ACC112 (cell line): Measurements from ENCODE around the gene CCDC178.

Experiments
- H2AFZ ChIP-seq: fragments of 200-600 bp; sonication (generic); one replicate; pipeline ENCODE4 v1.6.0; 2017; ENCODE audit warnings: antibody characterized with exemption, low read length; ENCODE audit not compliant: unreplicated experiment
- H3K27ac ChIP-seq: fragments of 200-600 bp; sonication (generic); 2 replicates; pipeline ENCODE4 v1.5.1; 2014; ENCODE audit warnings: low read depth, mild to moderate bottlenecking, antibody characterized with exemption, low read length, moderate library complexity
- H3K27me3 ChIP-seq: fragments of 200-600 bp; sonication (generic); 2 replicates; pipeline ENCODE4 v1.6.1; 2014; ENCODE audit warnings: mild to moderate bottlenecking, antibody characterized with exemption, low read length, moderate library complexity, mixed read lengths; ENCODE audit not compliant: insufficient read depth
- H3K36me3 ChIP-seq: fragments of 200-600 bp; sonication (generic); 2 replicates; pipeline ENCODE4 v1.6.1; 2016; ENCODE audit warnings: mild to moderate bottlenecking, antibody characterized with exemption, low read length, moderate library complexity, mixed read lengths; ENCODE audit not compliant: insufficient read depth
- H3K4me1 ChIP-seq: fragments of 200-600 bp; sonication (generic); one replicate; pipeline ENCODE4 v1.6.1; 2016; ENCODE audit warnings: low read length, mixed read lengths; ENCODE audit not compliant: insufficient read depth, unreplicated experiment, control insufficient read depth
- H3K4me3 ChIP-seq: fragments of 200-600 bp; sonication (generic); 2 replicates; pipeline ENCODE4 v1.5.1; 2014; ENCODE audit warnings: mild to moderate bottlenecking, low read depth, low read length
- H3K79me2 ChIP-seq: fragments of 200-600 bp; sonication (generic); one replicate; pipeline ENCODE4 v1.6.0; 2016; ENCODE audit warnings: low read length; ENCODE audit not compliant: control insufficient read depth, unreplicated experiment, insufficient read depth

CCDC178 gene

GRCh38 chr18:33020877-33021276 is 419.6 kb downstream of the CCDC178 start:
- H3K27ac ChIP-seq: no peak overlapping the region
- no peaks in the 10 kb centered on the region for H3K36me3 ChIP-seq
- no peak overlapping the region for H2AFZ ChIP-seq
- H3K27me3 ChIP-seq: 0 out of 2 replicates have a peak, but pooled peaks cover 4% of the 10 kb centered on the region
- no peaks in the 10 kb centered on the region for H3K4me1 ChIP-seq
- H3K4me3 ChIP-seq: no peak overlapping the region
- no peaks in the 10 kb centered on the region for H3K79me2 ChIP-seq

GRCh38 chr18:33014060-33014796 is 426.3 kb downstream of the CCDC178 start:
- no peaks in the 10 kb centered on the region for H3K4me1 ChIP-seq
- H3K79me2 ChIP-seq: no peaks in the 10 kb centered on the region
- H3K4me3 ChIP-seq: no peak overlapping the region
- no peak overlapping the region for H3K27ac ChIP-seq
- peaks cover 4% of the 10 kb centered on the region; the same call in 1 of the 2 replicates for H3K27me3 ChIP-seq
- no peaks in the 10 kb centered on the region for H3K36me3 ChIP-seq
- H2AFZ ChIP-seq: no peak overlapping the region

GRCh38 chr18:33010149-33010548 is 430.4 kb downstream of the CCDC178 start:
- H3K27ac ChIP-seq: no peak overlapping the region
- H3K36me3 ChIP-seq: no peaks in the 10 kb centered on the region
- H2AFZ ChIP-seq: no peak overlapping the region
- no peak overlapping the region for H3K4me3 ChIP-seq
- H3K27me3 ChIP-seq: no peaks in the 10 kb centered on the region; the same call in 1 of the 2 replicates
- H3K79me2 ChIP-seq: no peaks in the 10 kb centered on the region
- H3K4me1 ChIP-seq: no peaks in the 10 kb centered on the region

- Histone ChIP-seq H3K27me3 (0 out of 2 replicates have a peak, but pooled peaks cover 7% of the 10 kb centered on the region), H3K4me3 (no peak overlapping the region), H3K36me3 (no peaks in the 10 kb centered on the region), H3K4me1 (no peaks in the 10 kb centered on the region), H3K79me2 (no peaks in the 10 kb centered on the region), H2AFZ (no peak overlapping the region), H3K27ac (no peak overlapping the region)
Observed at GRCh38 chr18:32998921-32999320, 441.6 kb downstream of the CCDC178 start.

GRCh38 chr18:32998285-32998684 is 442.2 kb downstream of the CCDC178 start:
- no peak overlapping the region for H3K4me3 ChIP-seq
- H2AFZ ChIP-seq: no peak overlapping the region
- no peaks in the 10 kb centered on the region for H3K4me1 ChIP-seq
- H3K27ac ChIP-seq: no peak overlapping the region
- no peaks in the 10 kb centered on the region for H3K79me2 ChIP-seq
- H3K27me3 ChIP-seq: 0 out of 2 replicates have a peak, but pooled peaks cover 6% of the 10 kb centered on the region
- no peaks in the 10 kb centered on the region for H3K36me3 ChIP-seq

GRCh38 chr18:32983721-32984120 is 456.8 kb downstream of the CCDC178 start:
- Histone ChIP-seq H3K27me3 (no peaks in the 10 kb centered on the region), H2AFZ (no peak overlapping the region), H3K27ac (no peak overlapping the region), H3K79me2 (no peaks in the 10 kb centered on the region), H3K4me1 (no peaks in the 10 kb centered on the region), H3K4me3 (no peak overlapping the region), H3K36me3 (no peaks in the 10 kb centered on the region)

- no peak overlapping the region for H3K4me3 ChIP-seq
- H3K27me3 ChIP-seq: no peaks in the 10 kb centered on the region
- no peaks in the 10 kb centered on the region for H3K36me3 ChIP-seq
- no peaks in the 10 kb centered on the region for H3K4me1 ChIP-seq
- H3K27ac ChIP-seq: no peak overlapping the region
- H3K79me2 ChIP-seq: no peaks in the 10 kb centered on the region
- peak overlapping the region; percentile 77 for H2AFZ ChIP-seq
Observed at GRCh38 chr18:32980896-32981295, 459.6 kb downstream of the CCDC178 start.

GRCh38 chr18:32975501-32975900 is 465.0 kb downstream of the CCDC178 start:
- no peaks in the 10 kb centered on the region for H3K36me3 ChIP-seq
- no peaks in the 10 kb centered on the region for H3K4me1 ChIP-seq
- H2AFZ ChIP-seq: no peak overlapping the region
- no peak overlapping the region for H3K27ac ChIP-seq
- no peaks in the 10 kb centered on the region; the same call in 1 of the 2 replicates for H3K27me3 ChIP-seq
- H3K79me2 ChIP-seq: no peaks in the 10 kb centered on the region
- no peak overlapping the region for H3K4me3 ChIP-seq

GRCh38 chr18:32975163-32975436 is 465.4 kb downstream of the CCDC178 start:
- Histone ChIP-seq H3K4me3 (no peak overlapping the region), H2AFZ (no peak overlapping the region), H3K27ac (no peak overlapping the region)

GRCh38 chr18:32974421-32975162 is 465.9 kb downstream of the CCDC178 start:
- no peaks in the 10 kb centered on the region; the same call in 1 of the 2 replicates for H3K27me3 ChIP-seq
- no peak overlapping the region for H3K4me3 ChIP-seq
- no peaks in the 10 kb centered on the region for H3K79me2 ChIP-seq
- H3K4me1 ChIP-seq: no peaks in the 10 kb centered on the region
- no peaks in the 10 kb centered on the region for H3K36me3 ChIP-seq
- no peak overlapping the region for H2AFZ ChIP-seq
- H3K27ac ChIP-seq: no peak overlapping the region

More at GRCh38 chr18:32975163-32975436, 465.4 kb downstream of the CCDC178 start:
- H3K79me2 ChIP-seq: no peaks in the 10 kb centered on the region
- no peaks in the 10 kb centered on the region; the same call in 1 of the 2 replicates for H3K27me3 ChIP-seq
- no peaks in the 10 kb centered on the region for H3K36me3 ChIP-seq
- H3K4me1 ChIP-seq: no peaks in the 10 kb centered on the region

GRCh38 chr18:32968248-32968647 is 472.3 kb downstream of the CCDC178 start:
- no peak overlapping the region for H3K4me3 ChIP-seq
- no peak overlapping the region for H3K27ac ChIP-seq
- H3K4me1 ChIP-seq: no peaks in the 10 kb centered on the region
- H2AFZ ChIP-seq: no peak overlapping the region
- no peaks in the 10 kb centered on the region for H3K36me3 ChIP-seq
- H3K27me3 ChIP-seq: no peaks in the 10 kb centered on the region; the same call in 1 of the 2 replicates
- H3K79me2 ChIP-seq: no peaks in the 10 kb centered on the region
